ENCODE results near the gene MPZL2. TPM values are rescaled to one million over a fixed set of nuclear protein-coding genes. Genes with fewer than 3 reads are reported as not detected.

The MPZL2 gene
- total and polyA plus RNA-seq, 8 donors = 52.0 to 117 (median 72.6) TPM

GRCh38 chr11:118205606-118206378 lies 58.3 kb downstream of the MPZL2 start:
- ATAC-seq (no peak), DNase-seq (no peak)
- H3K36me3 ChIP-seq = peaks cover 0 to 19% of the 10 kb centered on the region in 2 donors
- no peak overlapping the region for H3K4me3 ChIP-seq
- peaks cover under 1 to 48% of the 10 kb centered on the region in 2 donors for H3K4me1 ChIP-seq
- no peak for TF ChIP-seq CTCF (IDR thresholded peaks at IDR 0.05)
- peak overlapping the region; percentile 63 to 86 for H3K27ac ChIP-seq
- H3K27me3 ChIP-seq = no peaks in the 10 kb centered on the region
- intact Hi-C loops (cut with DNase I) = loop anchor here in 1 of 2 donors (10.0 kb wide), 1 partner anchor 149 kb away; the partner anchor contains the start of gene UBE4A
- no peaks in the 10 kb centered on the region for H3K9me3 ChIP-seq

Other genes with a start within 250 kb of the MPZL2 start
- gene TMPRSS4, start 187.2 kb downstream of the MPZL2 start, total RNA-seq = 1 to 10 TPM; 2.9 to 3.5 TPM
- 1 to 10 TPM; 2.9 to 7.0 (median 5.0) TPM for gene TMPRSS4, start 187.2 kb downstream of the MPZL2 start, polyA plus RNA-seq (ENCODE audit: insufficient read length in 6 of 6)
- not detected for gene SMIM35, start 177.3 kb downstream of the MPZL2 start, total RNA-seq
- gene SMIM35, start 177.3 kb downstream of the MPZL2 start, polyA plus RNA-seq (ENCODE audit: insufficient read length in 6 of 6) = 1 to 10 TPM in 1 of 6 donors, under 1 TPM in 5; 0.20 to 1.1 (median 0.55) TPM
- gene SCN4B, start 111.5 kb downstream of the MPZL2 start, total RNA-seq = 1 to 10 TPM; 2.2 to 4.7 TPM
- gene SCN4B, start 111.5 kb downstream of the MPZL2 start, polyA plus RNA-seq (ENCODE audit: insufficient read length in 6 of 6) = 10 to 100 TPM in 1 of 6 donors, 1 to 10 TPM in 5; 7.4 to 10.1 (median 7.5) TPM
- 1 to 10 TPM; 1.0 to 4.1 TPM for gene SCN2B, start 87.7 kb downstream of the MPZL2 start, total RNA-seq
- gene SCN2B, start 87.7 kb downstream of the MPZL2 start, polyA plus RNA-seq (ENCODE audit: insufficient read length in 6 of 6) = 1 to 10 TPM; 4.6 to 5.9 (median 4.9) TPM
- gene JAML, start 39.3 kb downstream of the MPZL2 start, total RNA-seq = 10 to 100 TPM; 20.4 to 47.2 TPM
- gene JAML, start 39.3 kb downstream of the MPZL2 start, polyA plus RNA-seq (ENCODE audit: insufficient read length in 6 of 6) = 1 to 10 TPM; 3.7 to 8.5 (median 6.4) TPM
- 10 to 100 TPM; 13.2 to 16.3 TPM for gene MPZL3, start 11.9 kb downstream of the MPZL2 start, total RNA-seq
- 1 to 10 TPM; 5.2 to 8.8 (median 6.3) TPM for gene MPZL3, start 11.9 kb downstream of the MPZL2 start, polyA plus RNA-seq (ENCODE audit: insufficient read length in 6 of 6)
- 10 to 100 TPM in 1 of 2 donors, 1 to 10 TPM in 1; 3.6 to 10.5 TPM for gene CD3E, start 40.4 kb upstream of the MPZL2 start, total RNA-seq
- gene CD3E, start 40.4 kb upstream of the MPZL2 start, polyA plus RNA-seq (ENCODE audit: insufficient read length in 6 of 6) = 1 to 10 TPM in 5 of 6 donors, under 1 TPM in 1; 0.95 to 3.3 (median 1.7) TPM
- gene CD3D, start 78.4 kb upstream of the MPZL2 start, total RNA-seq = 1 to 10 TPM; 3.3 to 7.0 TPM
- 1 to 10 TPM in 5 of 6 donors, under 1 TPM in 1; 0.54 to 1.7 (median 1.5) TPM for gene CD3D, start 78.4 kb upstream of the MPZL2 start, polyA plus RNA-seq (ENCODE audit: insufficient read length in 6 of 6)
- gene CD3G, start 80.0 kb upstream of the MPZL2 start, total RNA-seq = 1 to 10 TPM in 1 of 2 donors, under 1 TPM in 1; 0.85 to 3.8 TPM
- 1 to 10 TPM in 3 of 6 donors, under 1 TPM in 3; 0.43 to 1.3 (median 0.99) TPM for gene CD3G, start 80.0 kb upstream of the MPZL2 start, polyA plus RNA-seq (ENCODE audit: insufficient read length in 6 of 6)
- 10 to 100 TPM; 40.8 to 45.3 TPM for gene UBE4A, start 95.3 kb upstream of the MPZL2 start, total RNA-seq
- gene UBE4A, start 95.3 kb upstream of the MPZL2 start, polyA plus RNA-seq (ENCODE audit: insufficient read length in 6 of 6) = 10 to 100 TPM; 40.3 to 47.7 (median 44.0) TPM
- gene ATP5MG, start 137.3 kb upstream of the MPZL2 start, total RNA-seq = 100 to 1,000 TPM; 151 to 155 TPM
- gene ATP5MG, start 137.3 kb upstream of the MPZL2 start, polyA plus RNA-seq (ENCODE audit: insufficient read length in 6 of 6) = 100 to 1,000 TPM; 369 to 408 (median 392) TPM
- gene KMT2A, start 172.2 kb upstream of the MPZL2 start, total RNA-seq = 10 to 100 TPM; 45.8 to 52.9 TPM
- 10 to 100 TPM; 52.5 to 61.7 (median 55.2) TPM for gene KMT2A, start 172.2 kb upstream of the MPZL2 start, polyA plus RNA-seq (ENCODE audit: insufficient read length in 6 of 6)

Measured in left lung (tissue), 10 donors.